Activated CD8-positive, alpha-beta memory T cell treated with anti-CD3 and anti-CD28 coated beads for 24 hours (primary cell): ENCODE results near the gene NKD2.
"Not testable (repeated sequence)": the region's sequence is repeated elsewhere in the genome, so short reads cannot be mapped to it uniquely, and the experiment has no call there.

Source experiments
- DNase-seq: peaks from one replicate; pipeline ENCODE4 v3.0.0-alpha.2; 2020

NKD2 gene

GRCh38 chr5:1008451-1009358 is at the start of gene NKD2:
Gene NKD2 (plus strand): TSS chr5:1008802. CDS start chr5:1009058, 256 bp downstream.
- DNase-seq, result peak; percentile 83

- peak; percentile 51 for DNase-seq
Observed at GRCh38 chr5:959581-960531, 48.7 kb upstream of the NKD2 start.

- DNase-seq, result peak; percentile 55
Observed at GRCh38 chr5:960551-960950, 48.1 kb upstream of the NKD2 start.

- no peak for DNase-seq
Observed at GRCh38 chr5:961002-961710, 47.4 kb upstream of the NKD2 start.

- peak; percentile 56 for DNase-seq
Observed at GRCh38 chr5:961711-962240, 46.8 kb upstream of the NKD2 start.

GRCh38 chr5:962386-962785 is 46.2 kb upstream of the NKD2 start:
- peak; percentile 52 for DNase-seq

GRCh38 chr5:962801-963200 is 45.8 kb upstream of the NKD2 start:
- DNase-seq, result no peak

GRCh38 chr5:963310-963672 is 45.3 kb upstream of the NKD2 start:
- no peak for DNase-seq

GRCh38 chr5:963673-964531 is 44.7 kb upstream of the NKD2 start:
- peak; percentile 78 for DNase-seq

- peak; percentile 53 for DNase-seq
Observed at GRCh38 chr5:964821-965220, 43.8 kb upstream of the NKD2 start.

GRCh38 chr5:965604-966344 is 42.8 kb upstream of the NKD2 start:
- peak; percentile 50 for DNase-seq

GRCh38 chr5:966345-966710 is 42.3 kb upstream of the NKD2 start:
- no peak for DNase-seq

- DNase-seq, result peak; percentile 17
Observed at GRCh38 chr5:966941-967340, 41.7 kb upstream of the NKD2 start.

GRCh38 chr5:968881-969280 is 39.7 kb upstream of the NKD2 start:
- DNase-seq, result no peak

GRCh38 chr5:969408-969839 is 39.2 kb upstream of the NKD2 start:
- peak; percentile 55 for DNase-seq

GRCh38 chr5:972575-972974 is 36.0 kb upstream of the NKD2 start:
- DNase-seq, result not testable (repeated sequence)

GRCh38 chr5:976849-977751 is 31.5 kb upstream of the NKD2 start:
- DNase-seq, result no peak

- DNase-seq, result no peak
Observed at GRCh38 chr5:978054-978453, 30.5 kb upstream of the NKD2 start.

GRCh38 chr5:978693-979092 is 29.9 kb upstream of the NKD2 start:
- DNase-seq, result no peak
